Erythroblast (primary cell): ENCODE data around the gene HSH2D.

Source experiments
- GATA1 ChIP-seq: IDR thresholded peaks from 2 replicates; pipeline ENCODE4 v1.6.1; 2011; ENCODE audit warnings: low read depth, mild to moderate bottlenecking, control low read depth, low read length, moderate library complexity
- POLR2A ChIP-seq: IDR thresholded peaks from 2 replicates; pipeline ENCODE4 v1.6.1; 2011; ENCODE audit warnings: mild to moderate bottlenecking, low read length

- no peak for TF ChIP-seq POLR2A
- no peak for TF ChIP-seq GATA1
Observed at GRCh38 chr19:16164222-16164890, 20.9 kb downstream of the HSH2D start.
